ENCODE results near the gene GINS2. TPM values are rescaled to one million over a fixed set of nuclear protein-coding genes. Genes with fewer than 3 reads are reported as not detected.

Gene GINS2
- total RNA-seq, 1 donor from 2014 or later = 2.6 TPM

Other genes with a start within 250 kb of the GINS2 start
- gene GSE1, start 75.6 kb downstream of the GINS2 start, total RNA-seq = 49.8 TPM
- gene C16orf74, start 62.1 kb upstream of the GINS2 start, total RNA-seq = 33.6 TPM
- 34.3 TPM for gene EMC8, start 110.6 kb upstream of the GINS2 start, total RNA-seq
- 485 TPM for gene COX4I1, start 110.7 kb upstream of the GINS2 start, total RNA-seq
- gene IRF8, start 210.2 kb upstream of the GINS2 start, total RNA-seq = 9.5 TPM